ENCODE measurements around the gene CLEC4D.

CLEC4D gene

DNA sequence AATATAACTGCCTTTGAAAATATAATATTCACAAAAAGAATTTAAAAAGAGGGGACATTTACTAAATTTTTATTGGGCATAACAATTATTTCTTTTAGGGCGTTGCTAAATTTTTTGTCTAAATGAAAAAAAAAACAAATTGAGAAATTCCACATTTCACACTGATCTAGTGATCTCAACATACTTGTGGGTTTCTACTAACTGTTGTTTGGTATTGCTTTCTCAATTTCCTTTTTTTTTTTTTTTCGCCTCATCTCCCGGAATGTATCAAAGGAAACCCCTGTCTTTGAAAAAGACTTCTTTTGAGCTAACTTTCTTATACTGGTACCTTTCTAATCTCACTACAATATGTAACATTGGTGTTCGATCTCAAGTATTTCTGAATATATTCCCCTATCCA, at the start of gene CLEC4D:
TSS of gene CLEC4D (plus strand) at position 248 of the 400 bp plus-strand sequence. CDS start 230 bp downstream, outside the sequence.
- no peaks in the 10 kb centered on the region for H3K36me3 ChIP-seq
- no peak for DNase-seq
- no peak within 1 kb of the TSS for H3K4me3 ChIP-seq
- peaks cover 0 to 11% of the 10 kb centered on the region in 2 donors for H3K27me3 ChIP-seq
- intact Hi-C loops (cut with DNase I; ENCODE audit: low total_unique reads): no loop called here
- TF ChIP-seq, protein P1, sequence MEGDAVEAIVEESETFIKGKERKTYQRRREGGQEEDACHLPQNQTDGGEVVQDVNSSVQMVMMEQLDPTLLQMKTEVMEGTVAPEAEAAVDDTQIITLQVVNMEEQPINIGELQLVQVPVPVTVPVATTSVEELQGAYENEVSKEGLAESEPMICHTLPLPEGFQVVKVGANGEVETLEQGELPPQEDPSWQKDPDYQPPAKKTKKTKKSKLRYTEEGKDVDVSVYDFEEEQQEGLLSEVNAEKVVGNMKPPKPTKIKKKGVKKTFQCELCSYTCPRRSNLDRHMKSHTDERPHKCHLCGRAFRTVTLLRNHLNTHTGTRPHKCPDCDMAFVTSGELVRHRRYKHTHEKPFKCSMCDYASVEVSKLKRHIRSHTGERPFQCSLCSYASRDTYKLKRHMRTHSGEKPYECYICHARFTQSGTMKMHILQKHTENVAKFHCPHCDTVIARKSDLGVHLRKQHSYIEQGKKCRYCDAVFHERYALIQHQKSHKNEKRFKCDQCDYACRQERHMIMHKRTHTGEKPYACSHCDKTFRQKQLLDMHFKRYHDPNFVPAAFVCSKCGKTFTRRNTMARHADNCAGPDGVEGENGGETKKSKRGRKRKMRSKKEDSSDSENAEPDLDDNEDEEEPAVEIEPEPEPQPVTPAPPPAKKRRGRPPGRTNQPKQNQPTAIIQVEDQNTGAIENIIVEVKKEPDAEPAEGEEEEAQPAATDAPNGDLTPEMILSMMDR (IDR thresholded peaks at IDR 0.05): no peak
- H3K4me1 ChIP-seq: no peaks in the 10 kb centered on the region
- H3K27ac ChIP-seq: no peak within 1 kb of the TSS
- H3K9me3 ChIP-seq: no peaks in the 10 kb centered on the region

DNA sequence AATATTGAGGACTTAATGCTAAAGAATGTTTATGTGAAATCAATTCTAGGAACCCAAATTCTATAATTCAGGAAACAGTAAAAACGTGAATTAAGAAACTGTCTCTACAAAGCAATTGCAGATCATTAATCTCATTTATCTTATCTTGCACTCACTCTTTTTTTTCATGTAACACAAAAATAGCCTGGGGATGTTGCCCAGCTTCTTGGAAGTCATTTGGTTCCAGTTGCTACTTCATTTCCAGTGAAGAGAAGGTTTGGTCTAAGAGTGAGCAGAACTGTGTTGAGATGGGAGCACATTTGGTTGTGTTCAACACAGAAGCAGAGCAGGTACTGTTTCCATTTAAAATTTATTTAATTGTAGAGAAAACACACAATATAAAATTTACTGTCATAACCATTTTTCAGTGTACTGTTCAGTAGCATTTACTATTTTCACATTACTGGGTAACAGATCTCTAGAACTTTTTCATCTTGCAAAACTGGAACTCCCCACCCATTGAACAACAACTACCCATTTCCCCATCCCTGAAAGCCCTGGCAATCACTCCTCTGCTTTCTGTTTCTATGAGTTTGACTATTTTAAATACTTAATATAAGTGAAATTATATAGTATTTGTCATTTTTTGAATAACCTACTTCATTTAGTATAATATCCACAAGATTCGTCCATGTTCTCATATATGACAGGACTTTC, 47.9 kb upstream of the CLEC4D start:
- H3K36me3 ChIP-seq: no peaks in the 10 kb centered on the region
- H3K9me3 ChIP-seq: no peaks in the 10 kb centered on the region
- intact Hi-C loops (cut with DNase I; ENCODE audit: low total_unique reads): no loop called here
- no peak overlapping the region for H3K27ac ChIP-seq
- H3K4me3 ChIP-seq: no peak overlapping the region
- no peaks in the 10 kb centered on the region for H3K4me1 ChIP-seq
- TF ChIP-seq, protein P1 (IDR thresholded peaks at IDR 0.05): no peak
- no peak for DNase-seq
- no peaks in the 10 kb centered on the region for H3K27me3 ChIP-seq

GRCh38 chr12:8466241-8466640, 47.1 kb upstream of the CLEC4D start:
- no peak for DNase-seq
- no peaks in the 10 kb centered on the region for H3K36me3 ChIP-seq
- no peak overlapping the region for H3K4me3 ChIP-seq
- H3K4me1 ChIP-seq: no peaks in the 10 kb centered on the region
- no peak overlapping the region for H3K27ac ChIP-seq
- no peaks in the 10 kb centered on the region for H3K27me3 ChIP-seq
- no peaks in the 10 kb centered on the region for H3K9me3 ChIP-seq
- TF ChIP-seq, protein P1 (IDR thresholded peaks at IDR 0.05): no peak
- intact Hi-C loops (cut with DNase I; ENCODE audit: low total_unique reads): no loop called here

GRCh38 chr12:8471090-8471489, 42.2 kb upstream of the CLEC4D start:
- H3K4me1 ChIP-seq: no peaks in the 10 kb centered on the region
- H3K27me3 ChIP-seq: no peaks in the 10 kb centered on the region
- H3K9me3 ChIP-seq: no peaks in the 10 kb centered on the region
- TF ChIP-seq, protein P1 (IDR thresholded peaks at IDR 0.05): no peak
- H3K36me3 ChIP-seq: no peaks in the 10 kb centered on the region
- DNase-seq: no peak
- no peak overlapping the region for H3K27ac ChIP-seq
- intact Hi-C loops (cut with DNase I; ENCODE audit: low total_unique reads): no loop called here
- no peak overlapping the region for H3K4me3 ChIP-seq

DNA sequence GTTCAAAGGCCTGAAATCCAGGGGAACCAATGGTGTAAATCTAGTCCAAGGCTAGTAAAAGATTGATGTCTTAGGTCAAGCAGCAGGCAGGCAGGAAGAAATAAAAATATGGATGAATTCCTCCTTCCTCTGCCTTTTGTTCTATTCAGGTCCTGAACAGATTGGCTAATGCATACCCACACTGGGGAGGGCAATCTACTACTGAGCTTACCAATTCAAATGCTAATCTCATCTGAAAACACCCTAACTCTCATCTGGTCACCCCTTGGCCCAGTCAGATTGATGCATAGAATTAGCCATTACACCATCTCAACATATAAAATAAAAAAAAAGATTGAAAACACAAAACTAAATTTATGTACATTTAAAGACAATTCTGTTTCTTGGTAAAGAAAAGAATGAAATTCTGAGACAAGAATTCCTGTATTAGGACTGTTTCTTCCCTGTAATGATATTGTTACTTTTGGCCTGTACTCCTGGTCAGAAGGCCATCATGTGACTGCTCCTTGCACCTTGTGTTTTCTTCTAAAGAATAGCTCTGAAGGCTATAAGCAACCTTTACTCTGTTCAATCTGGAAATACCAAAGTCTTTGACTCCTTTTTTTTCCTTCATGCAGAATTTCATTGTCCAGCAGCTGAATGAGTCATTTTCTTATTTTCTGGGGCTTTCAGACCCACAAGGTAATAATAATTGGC, 37.6 kb upstream of the CLEC4D start:
- Histone ChIP-seq H3K4me3 (no peak overlapping the region), H3K36me3 (no peaks in the 10 kb centered on the region), H3K27me3 (no peaks in the 10 kb centered on the region), H3K9me3 (no peaks in the 10 kb centered on the region), H3K4me1 (no peaks in the 10 kb centered on the region), H3K27ac (no peak overlapping the region)
- TF ChIP-seq, protein P1 (IDR thresholded peaks at IDR 0.05): no peak
- DNase-seq: no peak
- intact Hi-C loops (cut with DNase I; ENCODE audit: low total_unique reads): no loop called here
